Lung (tissue), 12 donors: ENCODE data around the gene TRPM2. TPM values are rescaled to one million over a fixed set of nuclear protein-coding genes. Genes with fewer than 3 reads are reported as not detected.

Experiments
- ATAC-seq: fragments of 200-7000 bp; cut with Tn5 transposase; one replicate; pipeline ENCODE4 v1.9.1; 2020; ENCODE audit warnings: moderate number of reproducible peaks; ENCODE audit not compliant: insufficient read depth, low FRiP score
- DNase-seq, 3 donors: peaks; one replicate each; pipeline ENCODE4 v3.0.0-alpha.2; 2013 to 2017
- H3K27ac ChIP-seq, 2 donors: one replicate each; pipeline ENCODE4 v1.5.1; 2013; ENCODE audit warnings: mild to moderate bottlenecking in 2 of 2, moderate library complexity in 2 of 2, control low read depth in 1 of 2, inconsistent platforms in 1 of 2, low read depth in 1 of 2, low read length in 1 of 2
- H3K27me3 ChIP-seq, 3 donors: one replicate each; pipeline ENCODE4 v1.5.1; 2013; ENCODE audit warnings: low read length in 2 of 3; ENCODE audit not compliant: control insufficient read depth in 3 of 3, insufficient read depth in 3 of 3
- H3K36me3 ChIP-seq, 4 donors: one replicate each; pipeline ENCODE4 v1.5.1; 2013; ENCODE audit warnings: low read length in 4 of 4, mild to moderate bottlenecking in 1 of 4, moderate library complexity in 1 of 4; ENCODE audit not compliant: control insufficient read depth in 4 of 4, insufficient read depth in 4 of 4
- H3K4me1 ChIP-seq, 5 donors: one replicate each; pipeline ENCODE4 v1.5.1; 2013; ENCODE audit warnings: low read length in 5 of 5, mild to moderate bottlenecking in 2 of 5, moderate library complexity in 1 of 5; ENCODE audit not compliant: control insufficient read depth in 5 of 5, insufficient read depth in 5 of 5
- H3K4me3 ChIP-seq: one replicate; pipeline ENCODE4 v1.5.1; 2013; ENCODE audit warnings: mild to moderate bottlenecking, control low read depth, moderate library complexity
- H3K9ac ChIP-seq, 2 donors: one replicate each; pipeline ENCODE4 v1.5.1; 2013; ENCODE audit warnings: low read length in 2 of 2, control low read depth in 1 of 2; ENCODE audit not compliant: insufficient read depth in 1 of 2
- H3K9me3 ChIP-seq, 4 donors: one replicate each; pipeline ENCODE4 v1.5.1; 2013; ENCODE audit warnings: low read length in 3 of 4, mild to moderate bottlenecking in 1 of 4, moderate library complexity in 1 of 4; ENCODE audit not compliant: control insufficient read depth in 4 of 4, insufficient read depth in 3 of 4
- WGBS, 2 donors: extraction: QIAGEN DNeasy Blood & Tissue Kit; methylation state at CpG; one replicate each; pipeline ENCODE4 v1.1.7; 2013; 5-methylcytosine and 5-hydroxymethylcytosine counted together
- polyA plus RNA-seq, 2 donors: library from polyadenylated mRNA; stranded (reverse); fragments of 200-250 nt; gene quantifications; one replicate each; pipeline ENCODE4 v1.2.1, GENCODE V29; 2013
- total RNA-seq, 2 donors: library from RNA; depleted of rRNA in 1 of 2; stranded (reverse); fragments of >200 nt in 1 of 2; gene quantifications; one replicate each; pipeline ENCODE4 v1.2.1, GENCODE V29; 2014 to 2021
- TF ChIP-seq, protein P1 (sequence below): IDR thresholded peaks from 2 replicates; pipeline ENCODE4 v1.5.1; 2012; ENCODE audit warnings: mild to moderate bottlenecking; ENCODE audit errors: control extremely low read depth, extremely low read depth
- donor health status: control.
- donor health status: control.
- donor health status: Bipolar disorder and iron deficiency.
- donor health status: healthy.
- donor health status: DM: yes; HTN: yes; CAD: no.

Gene TRPM2
- total and polyA plus RNA-seq, 4 donors = 5.9 to 26.2 (median 10.3) TPM

DNA sequence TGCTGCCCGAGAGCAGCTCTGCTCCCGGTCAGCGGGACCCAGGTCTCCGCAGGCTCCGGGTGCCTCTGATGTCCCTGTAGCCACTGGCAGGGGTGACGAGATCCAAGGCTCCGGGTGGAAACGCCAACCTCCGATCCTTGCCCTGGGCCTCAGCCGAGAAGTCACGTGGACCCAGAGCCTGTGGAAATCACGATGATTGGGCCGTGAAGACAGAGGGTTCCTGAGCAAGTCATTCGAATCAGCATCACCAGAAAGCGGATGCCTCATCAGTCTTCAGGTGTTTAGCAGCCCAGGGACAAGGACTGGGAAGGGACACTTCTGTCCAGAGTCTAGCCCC lies 114.4 kb downstream of the TRPM2 start:
- ATAC-seq (no peak), DNase-seq (no peak)
- H3K4me1 ChIP-seq = peaks cover 0 to 3% (median 0%) of the 10 kb centered on the region in 5 donors
- H3K9ac ChIP-seq = no peak overlapping the region
- TF ChIP-seq, protein P1, sequence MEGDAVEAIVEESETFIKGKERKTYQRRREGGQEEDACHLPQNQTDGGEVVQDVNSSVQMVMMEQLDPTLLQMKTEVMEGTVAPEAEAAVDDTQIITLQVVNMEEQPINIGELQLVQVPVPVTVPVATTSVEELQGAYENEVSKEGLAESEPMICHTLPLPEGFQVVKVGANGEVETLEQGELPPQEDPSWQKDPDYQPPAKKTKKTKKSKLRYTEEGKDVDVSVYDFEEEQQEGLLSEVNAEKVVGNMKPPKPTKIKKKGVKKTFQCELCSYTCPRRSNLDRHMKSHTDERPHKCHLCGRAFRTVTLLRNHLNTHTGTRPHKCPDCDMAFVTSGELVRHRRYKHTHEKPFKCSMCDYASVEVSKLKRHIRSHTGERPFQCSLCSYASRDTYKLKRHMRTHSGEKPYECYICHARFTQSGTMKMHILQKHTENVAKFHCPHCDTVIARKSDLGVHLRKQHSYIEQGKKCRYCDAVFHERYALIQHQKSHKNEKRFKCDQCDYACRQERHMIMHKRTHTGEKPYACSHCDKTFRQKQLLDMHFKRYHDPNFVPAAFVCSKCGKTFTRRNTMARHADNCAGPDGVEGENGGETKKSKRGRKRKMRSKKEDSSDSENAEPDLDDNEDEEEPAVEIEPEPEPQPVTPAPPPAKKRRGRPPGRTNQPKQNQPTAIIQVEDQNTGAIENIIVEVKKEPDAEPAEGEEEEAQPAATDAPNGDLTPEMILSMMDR = no peak
- H3K9me3 ChIP-seq = peaks cover 0 to 3% (median 0%) of the 10 kb centered on the region in 4 donors
- no peaks in the 10 kb centered on the region for H3K36me3 ChIP-seq
- H3K4me3 ChIP-seq = no peak overlapping the region
- WGBS, 2 donors = 94 to 98% methylated on average over 15 of the region's 15 CpGs
- no peak overlapping the region for H3K27ac ChIP-seq
- H3K27me3 ChIP-seq = no peaks in the 10 kb centered on the region

DNA sequence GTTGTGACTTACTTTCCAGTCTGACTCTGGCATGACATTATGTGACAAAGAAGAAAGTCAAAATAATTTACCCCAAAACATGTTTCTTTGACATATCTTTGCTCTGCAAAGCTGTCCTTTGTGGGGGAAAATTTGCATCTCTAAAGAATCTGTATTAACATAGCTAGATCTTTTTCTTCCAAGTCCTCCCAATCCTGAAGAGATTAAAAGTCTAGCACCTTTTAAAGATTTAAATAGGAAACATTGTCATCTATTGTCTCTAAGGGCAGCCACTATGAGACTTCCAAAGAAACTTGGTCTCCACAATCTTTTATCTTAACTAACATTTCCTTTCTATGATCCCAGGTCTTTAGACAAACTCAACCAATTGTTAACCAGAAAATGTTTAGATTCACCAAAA lies 117.9 kb downstream of the TRPM2 start:
- H3K4me1 ChIP-seq = no peaks in the 10 kb centered on the region
- no peak for ATAC-seq

DNA sequence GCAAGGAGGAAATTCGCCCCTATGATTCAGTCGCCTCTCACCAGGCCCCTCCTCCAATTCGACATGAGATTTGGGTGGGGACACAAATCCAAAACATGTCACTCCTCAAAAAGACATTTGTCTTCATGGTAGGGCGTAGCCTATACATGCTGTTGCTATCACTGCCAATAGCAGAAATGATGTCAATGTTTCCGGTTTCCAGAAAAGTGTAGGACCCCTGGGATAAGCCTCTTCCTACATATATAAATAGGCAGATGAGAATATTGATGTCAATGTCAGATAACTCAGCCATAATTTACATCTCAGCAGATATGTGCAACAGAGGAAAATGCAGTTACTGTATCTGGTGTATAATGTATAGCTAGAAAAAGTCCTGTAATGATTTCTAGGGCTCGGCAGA lies 118.6 kb downstream of the TRPM2 start:
- Histone ChIP-seq H3K27ac (no peak overlapping the region), H3K27me3 (no peaks in the 10 kb centered on the region), H3K9ac (no peak overlapping the region), H3K9me3 (no peaks in the 10 kb centered on the region), H3K4me1 (no peaks in the 10 kb centered on the region), H3K4me3 (no peak overlapping the region), H3K36me3 (no peaks in the 10 kb centered on the region)
- WGBS, 2 donors = 89 to 91% methylated on average over 6 of the region's 6 CpGs
- no peak for DNase-seq
- TF ChIP-seq, protein P1 = no peak
- ATAC-seq = no peak

More for the DNA sequence above, 117.9 kb downstream of the TRPM2 start:
- no peak for DNase-seq
- Histone ChIP-seq H3K9ac (no peak overlapping the region), H3K27ac (no peak overlapping the region), H3K9me3 (no peaks in the 10 kb centered on the region), H3K36me3 (no peaks in the 10 kb centered on the region), H3K4me3 (no peak overlapping the region), H3K27me3 (no peaks in the 10 kb centered on the region)
- TF ChIP-seq, protein P1 = no peak

DNA sequence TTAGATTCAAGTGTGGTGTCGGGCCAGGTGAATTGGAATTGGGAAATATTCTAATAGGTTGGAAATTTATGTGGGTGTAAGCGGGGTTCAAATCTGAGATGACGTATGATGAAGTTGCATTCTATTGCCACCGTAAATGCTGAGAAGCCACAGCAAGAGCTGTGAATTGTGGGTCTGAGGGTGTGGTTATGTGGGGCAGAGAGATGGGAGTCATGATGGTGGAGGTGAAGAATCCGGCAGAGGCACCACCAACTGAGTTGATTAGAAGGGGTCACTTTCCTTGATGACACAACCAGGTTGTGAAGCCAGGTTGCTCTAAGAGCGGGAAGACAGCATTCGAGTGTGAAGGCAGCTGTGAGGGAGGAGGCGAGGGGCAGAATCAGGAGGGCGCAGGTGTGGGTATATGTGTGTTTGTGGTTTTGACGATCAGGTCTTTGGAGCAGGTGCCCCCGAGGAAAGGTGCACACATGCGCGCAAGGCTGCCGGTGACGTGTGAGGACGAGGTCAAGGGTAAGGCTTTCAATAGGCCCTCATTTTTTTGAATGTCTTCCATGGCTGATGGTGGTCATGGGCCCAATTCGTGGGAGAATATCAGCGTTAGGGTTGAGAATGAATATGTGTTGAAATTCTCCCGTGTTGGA lies 120.6 kb downstream of the TRPM2 start:
- no peak overlapping the region for H3K4me3 ChIP-seq
- no peaks in the 10 kb centered on the region for H3K9me3 ChIP-seq
- H3K36me3 ChIP-seq = no peaks in the 10 kb centered on the region
- H3K4me1 ChIP-seq = peaks cover 0 to 4% (median 0%) of the 10 kb centered on the region in 5 donors
- TF ChIP-seq, protein P1 = no peak
- DNase-seq (peak in 1 of 3 donors; percentile 7), ATAC-seq (no peak)
- no peak overlapping the region for H3K27ac ChIP-seq
- H3K27me3 ChIP-seq = no peaks in the 10 kb centered on the region
- 92 to 93% methylated on average over 19 of the region's 19 CpGs for WGBS, 2 donors
- no peak overlapping the region for H3K9ac ChIP-seq
